Activated CD4-positive, alpha-beta T cell treated with anti-CD3 and anti-CD28 coated beads, Interleukin-10, Interleukin-2, amounts not matched to agents 100 ng/mL and 50 ng/mL, durations not matched to agents 16 hours and 8 hours (primary cell): ENCODE results near the gene TCF12.
"Not testable (repeated sequence)": the region's sequence is repeated elsewhere in the genome, so short reads cannot be mapped to it uniquely, and the experiment has no call there.

Experiments used
- DNase-seq: peaks from one replicate; pipeline ENCODE4 v3.0.0-alpha.2; 2020

TCF12 gene

DNA sequence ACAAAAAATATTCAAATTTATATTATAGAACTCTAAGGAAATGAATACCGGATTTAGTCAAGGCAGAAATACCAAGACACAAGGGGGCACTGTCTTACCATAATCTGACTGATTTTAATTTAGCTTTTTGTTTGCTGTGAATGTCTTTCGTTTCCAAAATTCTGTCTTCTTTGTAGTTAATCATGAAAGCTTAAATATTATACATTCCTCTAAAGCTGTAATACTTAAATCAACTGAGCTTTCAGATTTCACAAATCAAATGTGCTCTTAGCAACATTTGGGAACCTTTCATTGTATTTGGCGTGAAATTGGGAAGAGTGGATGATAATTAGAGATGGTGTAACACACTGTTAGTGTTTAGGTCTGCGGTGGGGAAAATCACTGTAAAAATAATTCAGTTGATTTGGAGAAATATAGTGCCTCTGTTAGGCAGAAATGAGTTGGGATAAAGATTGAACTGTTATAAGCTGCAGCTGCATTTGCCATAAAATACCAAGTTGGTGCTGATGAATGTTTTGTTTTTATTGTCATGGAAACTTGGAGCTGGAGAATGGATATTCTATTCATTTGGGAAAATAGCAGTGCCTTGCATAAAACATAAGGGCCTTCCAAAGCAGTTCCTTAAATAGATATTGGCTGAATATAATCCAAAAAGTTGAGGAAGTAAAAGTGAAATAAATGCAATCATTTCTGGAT lies 228.2 kb downstream of the TCF12 start:
- DNase-seq = peak; percentile 45

DNA sequence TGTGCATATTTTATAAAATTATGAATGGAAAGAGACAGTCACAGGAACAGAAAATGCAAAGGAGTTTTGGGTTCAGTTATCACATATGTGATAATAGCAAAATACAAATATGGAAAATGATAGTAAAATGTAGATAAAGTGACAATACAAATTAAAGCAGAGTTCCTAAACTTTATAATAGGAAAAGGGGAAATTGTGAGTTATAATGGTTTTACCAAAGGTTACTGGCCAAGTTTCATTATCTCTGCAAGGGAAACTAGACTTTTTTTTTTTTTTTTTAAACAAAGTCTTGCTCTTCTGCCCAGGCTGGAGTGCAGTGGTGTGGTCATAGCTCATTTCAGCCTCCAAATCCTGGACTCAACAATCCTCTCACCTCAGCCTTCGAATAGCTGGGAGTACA lies 229.2 kb downstream of the TCF12 start:
- DNase-seq = no peak

DNA sequence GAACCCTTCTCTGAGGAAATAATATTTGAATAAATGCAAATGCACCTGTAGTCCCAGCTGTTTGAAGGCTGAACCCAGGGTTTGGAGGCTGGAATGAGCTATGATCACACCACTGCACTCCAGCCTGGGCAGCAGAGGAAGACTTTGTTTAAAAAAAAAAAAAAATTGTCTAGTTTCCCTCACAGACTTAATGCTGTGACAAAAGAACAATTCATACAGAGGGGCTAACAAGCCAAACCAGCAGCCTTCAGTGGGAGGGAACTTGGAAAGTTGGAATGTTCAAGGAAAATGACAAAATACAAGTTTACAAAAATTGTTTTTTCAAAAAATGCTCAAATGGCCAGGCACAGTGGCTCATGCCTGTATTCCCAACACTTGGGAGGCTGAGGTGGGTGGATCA lies 229.8 kb downstream of the TCF12 start:
- no peak for DNase-seq

DNA sequence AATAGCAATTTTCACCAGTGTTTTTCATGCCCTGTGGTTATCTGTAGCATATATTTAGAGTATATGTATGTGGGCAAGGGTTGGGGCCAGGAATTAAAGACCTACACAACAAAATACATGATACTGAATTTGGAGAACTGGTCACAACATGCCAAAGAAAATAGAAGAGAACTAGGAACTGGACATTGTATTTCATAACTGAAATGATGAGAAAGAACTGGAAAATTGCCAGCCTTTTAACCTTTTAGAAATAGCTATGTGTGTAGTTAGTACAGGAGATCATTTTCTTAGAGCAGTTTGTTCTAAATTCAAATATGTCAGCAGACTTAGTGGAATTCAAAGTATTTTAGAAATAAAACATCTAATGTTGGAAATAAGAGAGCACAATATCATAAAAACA lies 230.8 kb downstream of the TCF12 start:
- no peak for DNase-seq

DNA sequence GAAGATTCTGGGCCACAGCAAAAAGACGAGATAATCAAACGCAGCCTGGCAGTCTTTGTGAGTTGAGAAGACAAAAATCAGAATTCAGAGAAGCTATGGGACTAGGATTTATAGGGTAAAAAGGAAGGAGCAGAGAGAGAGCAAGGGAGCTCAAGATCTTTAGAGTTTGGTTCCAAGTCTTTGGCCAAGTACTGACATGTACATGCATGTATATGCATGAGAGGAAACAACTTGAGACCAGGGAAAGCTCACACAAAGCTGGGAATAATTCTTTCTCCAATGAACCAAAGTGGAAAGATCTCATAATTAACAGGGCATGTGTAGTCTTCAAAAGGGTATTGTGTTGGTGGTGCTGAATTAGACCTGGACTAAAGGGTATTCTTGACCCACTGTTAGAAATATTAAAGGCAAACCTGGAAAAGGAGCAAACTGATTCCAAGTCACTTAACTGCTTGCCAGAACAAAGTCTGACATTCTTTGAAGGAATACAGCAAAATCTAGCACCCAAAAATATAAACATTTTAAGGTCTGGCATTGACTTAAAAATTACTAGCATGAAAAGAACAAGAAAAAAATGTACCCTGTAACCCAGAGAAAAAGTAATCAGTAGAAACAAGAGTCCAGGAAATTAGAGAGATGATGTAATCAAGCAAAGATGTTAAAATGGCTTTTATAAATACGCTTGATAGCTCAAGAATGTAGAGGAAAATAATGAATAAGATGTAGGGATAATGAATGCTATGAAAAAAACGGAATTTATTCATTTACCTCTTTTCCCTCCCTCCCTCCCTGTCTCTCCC lies 231.8 kb downstream of the TCF12 start:
- no peak for DNase-seq

DNA sequence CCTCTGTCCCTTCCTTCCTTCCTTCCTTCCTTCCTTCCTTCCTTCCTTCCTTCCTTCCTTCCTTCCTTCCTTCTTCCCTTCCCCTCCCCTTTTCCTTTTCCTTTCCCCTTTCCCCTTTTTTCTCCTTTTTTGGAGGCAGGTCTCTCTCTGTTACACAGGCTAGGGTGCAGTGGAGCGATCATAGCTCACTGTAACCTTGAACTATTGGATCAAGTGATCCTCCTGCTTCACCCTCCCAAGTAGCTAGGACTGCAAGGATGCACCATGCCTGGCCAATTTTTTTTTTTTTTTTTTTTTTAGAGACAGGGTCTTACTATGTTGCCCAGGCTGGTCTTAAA lies 232.4 kb downstream of the TCF12 start:
- DNase-seq = not testable (repeated sequence)

DNA sequence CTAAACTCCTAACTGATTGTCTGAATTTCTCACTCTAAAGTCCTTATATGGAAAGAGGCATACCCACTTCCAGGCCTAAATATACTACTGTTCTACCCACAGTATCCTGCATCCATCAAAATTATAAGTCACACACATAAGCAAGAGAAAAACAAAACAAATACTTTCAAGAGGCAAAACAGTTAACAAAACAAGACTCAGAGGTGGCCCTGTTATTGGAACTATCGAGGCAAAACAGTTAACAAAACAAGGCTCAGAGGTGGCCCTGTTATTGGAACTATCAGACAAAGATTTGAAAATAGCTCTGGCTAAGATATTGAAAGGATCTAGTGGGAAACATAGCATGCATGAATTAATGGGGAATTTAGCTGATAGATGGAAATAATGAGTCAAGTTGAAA lies 233.7 kb downstream of the TCF12 start:
- DNase-seq = peak; percentile 9

DNA sequence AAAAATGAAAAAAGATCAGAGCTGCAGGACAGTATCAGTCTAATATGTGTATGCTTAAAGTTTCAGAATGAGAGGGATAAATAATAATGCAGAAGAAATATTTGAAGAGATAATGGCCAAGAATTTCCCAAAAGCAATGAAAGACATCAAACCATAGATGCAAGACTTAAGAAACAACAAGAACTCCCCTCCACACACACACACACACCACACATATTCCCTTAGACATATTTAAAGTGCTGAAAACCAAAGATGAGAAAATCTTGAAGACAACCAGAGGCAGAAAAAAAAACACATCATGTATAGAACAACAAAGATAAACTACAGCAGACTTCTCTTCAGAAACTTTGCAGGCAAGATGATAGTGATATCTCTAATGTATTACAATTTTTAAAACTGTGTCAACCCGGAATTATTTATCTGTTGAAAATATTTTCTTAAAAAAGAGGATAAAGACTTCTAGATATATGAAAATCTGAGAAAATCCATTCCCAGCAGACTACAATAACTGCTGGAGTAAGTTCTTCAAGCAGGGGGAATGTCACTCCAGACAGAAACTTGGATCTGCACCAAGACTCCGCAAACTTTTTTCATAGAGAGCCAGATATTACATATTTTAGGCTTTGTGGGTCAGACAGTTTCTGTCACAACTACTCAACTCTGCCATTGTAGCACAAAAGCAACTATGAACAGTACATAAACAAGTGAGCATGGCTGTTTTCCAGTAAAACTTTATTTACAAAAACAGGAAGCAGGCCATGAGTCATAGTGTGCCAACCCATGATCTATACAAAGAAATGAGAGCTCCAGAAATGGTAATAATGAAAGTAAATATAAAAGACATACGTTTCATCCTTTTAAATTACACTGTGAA lies 234.5 kb downstream of the TCF12 start:
- peak; percentile 84 for DNase-seq

DNA sequence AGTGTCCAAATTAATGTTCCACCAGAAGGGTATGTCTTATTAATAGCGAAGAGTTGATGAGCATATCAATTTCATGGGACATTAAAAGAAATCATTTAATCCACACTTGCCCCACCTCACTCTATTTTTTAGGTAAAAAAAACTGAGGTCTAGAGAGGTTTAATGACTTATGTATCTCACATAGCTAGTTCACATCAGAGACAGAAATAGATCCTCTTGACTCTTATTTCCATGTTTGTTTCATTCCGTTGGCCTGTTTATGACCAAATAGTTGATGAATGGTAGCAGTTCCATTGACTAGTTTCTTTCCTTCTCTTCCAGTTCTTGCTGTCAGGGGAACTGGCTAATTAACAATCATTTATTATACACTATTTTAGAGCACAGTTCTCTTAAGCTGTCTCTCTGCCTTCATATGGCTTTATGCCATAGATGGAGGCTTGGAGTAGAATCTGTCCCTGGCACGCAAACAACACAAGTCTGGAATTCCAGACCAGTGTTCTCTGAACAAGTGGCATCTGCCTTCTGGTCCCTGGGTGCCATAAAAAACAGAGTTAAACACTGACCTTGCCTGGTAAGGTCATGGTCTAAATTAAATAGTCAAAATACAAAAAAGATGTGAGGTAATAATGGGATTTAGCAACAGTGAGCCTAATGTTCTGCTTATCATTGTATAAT lies 237.9 kb downstream of the TCF12 start:
- no peak for DNase-seq

DNA sequence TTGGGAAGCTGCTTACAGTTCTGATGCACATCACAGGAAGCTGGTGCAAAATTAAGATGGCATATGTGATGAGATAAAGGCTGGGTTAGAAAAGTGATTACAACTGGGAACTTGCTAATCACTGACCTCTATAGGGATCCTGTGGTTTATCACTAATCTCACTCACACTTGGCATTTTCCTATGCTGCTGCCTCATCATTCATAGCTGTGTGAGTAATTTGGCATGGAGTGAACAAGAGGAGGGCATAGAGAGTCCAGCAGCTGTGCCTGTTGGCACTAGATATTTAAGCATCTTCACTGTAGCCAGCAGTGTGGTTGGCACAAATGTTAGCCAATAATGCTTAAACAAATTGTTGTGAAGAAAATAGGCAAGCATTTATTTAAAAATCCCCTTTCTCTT lies 240.1 kb downstream of the TCF12 start:
- no peak for DNase-seq

DNA sequence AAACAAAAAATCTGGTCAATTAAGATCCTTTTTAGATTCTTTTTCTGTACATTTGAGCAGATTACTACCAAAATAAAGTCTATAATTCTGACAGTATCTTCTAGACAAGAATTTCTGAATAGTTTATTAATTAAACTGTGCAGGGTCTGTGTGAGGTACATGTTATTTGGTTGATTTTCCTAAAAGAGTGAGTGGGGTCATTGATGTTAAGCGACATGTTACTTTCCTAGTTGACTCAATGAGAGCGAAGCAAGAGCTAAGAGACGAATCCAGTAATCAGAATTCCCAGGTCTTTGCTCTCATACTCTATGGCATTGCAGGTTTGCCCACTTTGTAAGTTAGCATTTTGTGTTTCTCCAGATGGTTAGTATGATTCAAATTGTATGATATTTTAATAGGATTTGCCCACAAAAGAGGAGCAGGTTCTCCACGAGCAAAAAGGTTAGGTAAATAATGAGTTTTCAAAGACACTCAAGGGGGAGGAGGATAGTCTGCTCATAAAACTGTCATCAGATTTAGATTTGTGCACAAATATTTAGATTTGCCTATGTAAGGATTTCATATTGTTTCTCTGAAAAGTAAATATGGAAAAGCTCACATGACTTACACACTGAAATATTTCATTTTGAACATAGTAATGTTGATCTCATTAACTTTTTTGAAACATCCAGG lies 240.7 kb downstream of the TCF12 start:
- DNase-seq = no peak

DNA sequence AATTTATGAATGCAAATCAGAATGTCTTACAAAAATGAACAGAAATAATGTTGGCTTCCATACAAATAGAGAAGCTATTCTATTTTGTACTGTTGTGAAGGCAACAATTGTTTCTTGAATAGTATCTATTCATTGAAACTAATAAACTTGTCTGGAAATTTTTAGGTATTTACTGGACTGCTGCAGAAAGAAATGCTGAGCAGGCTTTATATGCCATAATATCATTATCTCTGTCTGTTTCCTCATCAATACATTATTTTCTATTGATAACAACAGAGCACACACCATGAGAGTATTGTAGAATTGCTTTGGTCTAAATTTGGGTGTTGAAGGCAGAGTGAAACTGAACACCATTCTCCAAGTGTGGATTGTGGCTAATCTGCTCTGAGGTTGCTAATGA lies 241.3 kb downstream of the TCF12 start:
- DNase-seq = no peak

DNA sequence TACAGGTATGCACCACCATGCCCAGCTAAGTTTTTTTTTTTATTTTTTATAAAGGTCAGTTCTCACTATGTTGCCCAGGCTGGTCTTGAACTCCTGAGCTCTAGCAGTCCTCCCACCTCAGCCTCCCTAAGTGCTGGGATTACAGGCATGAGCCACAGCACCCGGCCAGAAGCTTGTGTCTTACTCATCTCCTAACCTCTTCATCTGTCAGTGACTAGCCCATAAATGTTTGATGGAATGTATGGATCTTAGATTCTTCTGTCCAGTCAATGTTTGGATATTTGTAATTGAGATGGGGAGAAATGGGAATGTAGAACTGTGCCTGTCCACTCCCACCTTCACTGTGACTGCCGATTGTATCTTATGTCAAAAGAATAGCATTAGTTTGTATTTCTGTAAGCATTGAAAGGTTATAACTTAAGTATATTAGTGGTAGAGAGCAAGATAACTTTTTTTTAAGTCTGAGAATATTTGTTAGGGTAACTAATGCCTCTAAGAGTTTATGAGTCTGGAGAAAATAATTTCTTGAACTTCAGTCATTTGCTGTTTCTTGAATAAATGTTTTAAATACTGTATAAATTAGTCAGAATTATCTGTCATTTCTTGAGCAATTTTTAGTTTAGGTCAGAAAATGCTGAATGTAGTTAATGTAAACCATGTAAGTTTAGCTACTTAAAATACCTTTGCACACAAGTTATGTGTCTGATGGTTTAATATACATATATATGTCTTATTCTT lies 242.5 kb downstream of the TCF12 start:
- DNase-seq = no peak

DNA sequence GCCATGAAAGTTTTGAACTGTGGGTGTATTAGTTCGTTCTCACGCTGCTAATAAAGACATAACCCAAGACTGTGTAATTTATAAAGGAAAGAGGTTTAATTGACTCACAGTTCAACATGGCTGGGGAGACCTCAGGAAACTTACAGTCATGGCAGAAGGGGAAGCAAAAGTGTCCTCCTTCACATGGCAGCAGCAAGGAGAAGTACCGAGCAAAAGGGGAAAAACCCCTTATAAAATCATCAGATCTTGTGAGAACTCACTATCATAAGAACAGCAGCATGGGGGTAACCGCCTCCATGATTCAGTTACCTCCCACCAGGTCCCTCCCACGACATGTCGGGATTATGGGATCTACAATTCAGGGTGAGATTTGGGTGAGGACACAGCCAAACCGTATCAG lies 245.8 kb downstream of the TCF12 start:
- DNase-seq = not testable (repeated sequence)

DNA sequence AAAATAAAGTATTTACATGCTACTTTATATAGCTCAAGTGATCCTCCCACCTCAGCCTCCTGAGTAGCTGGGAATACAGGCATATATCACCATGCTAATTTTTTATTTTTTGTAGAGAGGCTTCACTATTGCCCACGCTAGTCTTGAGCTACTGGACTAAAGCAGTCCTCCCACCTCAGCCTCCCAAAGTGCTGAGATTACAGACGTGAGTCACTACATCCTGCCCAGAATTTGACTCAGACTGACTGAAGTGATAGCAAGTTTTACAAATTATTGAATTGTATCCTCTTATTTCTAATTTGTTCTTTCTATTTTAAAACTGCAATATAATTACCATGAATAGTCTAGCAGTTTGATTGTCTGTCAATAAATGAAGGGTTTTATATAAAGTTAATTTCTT lies 247.5 kb downstream of the TCF12 start:
- peak; percentile 47 for DNase-seq

DNA sequence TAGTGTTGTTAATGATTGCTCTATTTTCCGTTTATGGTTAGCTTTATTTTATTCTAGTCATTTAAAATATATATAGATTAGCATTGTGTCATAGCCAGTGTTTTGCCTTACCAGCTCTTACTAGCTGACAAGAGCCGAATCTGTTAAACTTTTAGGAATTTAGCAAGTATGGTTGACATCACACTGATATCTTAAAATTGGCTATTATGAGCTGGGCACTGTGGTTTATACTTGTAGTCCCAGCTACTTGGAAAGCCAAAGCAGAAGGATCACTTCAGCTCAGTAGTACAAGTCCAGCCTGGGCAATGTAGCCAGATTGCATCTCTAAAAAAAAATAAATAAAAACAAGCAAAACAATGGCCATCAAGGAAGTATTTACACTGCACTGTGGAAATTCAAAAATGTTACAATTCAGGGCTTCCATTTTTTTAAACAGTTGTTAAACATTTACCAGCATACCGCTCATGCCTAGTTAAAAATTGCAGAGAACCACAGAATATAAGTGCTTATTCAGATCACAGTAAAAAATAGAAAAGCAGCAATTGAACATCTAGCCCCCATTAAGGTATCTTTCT lies 249.5 kb downstream of the TCF12 start:
- no peak for DNase-seq

DNA sequence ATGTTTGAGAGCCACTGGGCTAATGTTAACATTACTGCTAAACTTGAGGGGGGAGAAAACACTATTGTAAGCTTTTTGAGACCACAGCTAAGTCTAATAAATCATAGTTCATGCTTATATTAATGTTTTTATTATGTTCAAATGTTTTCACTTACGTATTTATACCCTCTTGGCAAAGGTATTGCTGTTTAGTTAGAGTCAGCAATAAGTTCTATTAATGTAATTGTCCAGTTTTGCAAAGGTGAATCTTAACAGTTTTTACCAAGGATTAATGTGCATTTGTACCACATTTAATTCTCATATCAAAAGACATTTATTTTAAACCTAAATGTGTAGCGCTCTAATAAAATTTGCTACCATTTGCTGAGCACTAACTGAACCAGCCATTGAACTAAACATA lies 251.2 kb downstream of the TCF12 start:
- no peak for DNase-seq

DNA sequence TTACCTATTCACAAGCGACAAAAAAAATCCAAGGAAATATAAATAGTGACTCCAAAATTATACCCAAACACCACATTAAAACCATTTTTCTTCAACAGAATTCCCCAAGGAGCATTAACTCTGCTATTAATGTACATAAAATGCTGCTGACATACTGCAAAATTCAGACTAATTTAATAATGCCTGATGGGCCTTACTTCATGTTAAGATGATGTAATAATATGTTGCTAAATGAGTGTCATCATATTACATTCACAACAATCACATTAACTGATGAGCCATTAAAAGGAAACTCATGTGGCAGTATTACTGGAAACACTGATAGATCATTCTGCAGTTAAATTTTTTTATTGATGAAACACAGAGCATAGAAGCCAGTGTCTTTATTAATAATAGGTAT lies 253.0 kb downstream of the TCF12 start:
- no peak for DNase-seq

DNA sequence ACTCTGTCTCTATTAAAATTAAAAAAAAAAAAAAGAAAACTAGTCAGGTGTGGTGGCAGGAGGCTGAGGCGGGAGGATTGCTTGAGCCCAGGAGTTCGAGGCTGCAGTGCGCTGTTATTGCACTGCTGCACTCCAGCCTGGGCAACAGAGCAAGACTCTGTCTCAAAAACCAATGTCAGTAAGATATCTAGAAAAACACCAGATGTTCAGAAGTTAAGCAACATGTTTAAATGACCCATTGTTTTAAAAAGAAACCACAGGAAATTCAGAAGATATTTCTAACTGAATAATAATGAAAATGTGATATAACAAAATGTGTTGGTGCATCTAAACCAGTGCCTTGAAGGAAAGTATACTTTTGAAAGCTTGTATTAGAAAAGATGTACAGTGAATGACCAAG lies 254.5 kb downstream of the TCF12 start:
- no peak for DNase-seq

DNA sequence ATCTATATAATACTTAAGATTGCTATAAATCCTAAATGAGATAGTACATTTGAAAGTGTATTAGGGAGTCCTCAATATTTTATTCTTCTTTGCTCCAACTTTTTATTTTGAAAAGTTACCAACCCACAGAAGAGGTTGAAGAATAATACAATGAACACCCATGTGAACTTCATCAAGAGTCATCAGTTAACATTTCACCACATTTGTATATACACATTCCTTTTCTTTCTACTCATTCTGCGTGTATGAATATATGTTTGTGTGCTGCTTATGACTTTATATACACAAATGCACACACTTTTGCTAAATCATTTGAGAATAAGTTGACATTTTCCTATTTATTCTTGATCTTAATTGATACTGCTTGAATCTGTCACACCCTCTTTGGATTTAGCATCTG lies 264.6 kb downstream of the TCF12 start:
- DNase-seq = no peak

DNA sequence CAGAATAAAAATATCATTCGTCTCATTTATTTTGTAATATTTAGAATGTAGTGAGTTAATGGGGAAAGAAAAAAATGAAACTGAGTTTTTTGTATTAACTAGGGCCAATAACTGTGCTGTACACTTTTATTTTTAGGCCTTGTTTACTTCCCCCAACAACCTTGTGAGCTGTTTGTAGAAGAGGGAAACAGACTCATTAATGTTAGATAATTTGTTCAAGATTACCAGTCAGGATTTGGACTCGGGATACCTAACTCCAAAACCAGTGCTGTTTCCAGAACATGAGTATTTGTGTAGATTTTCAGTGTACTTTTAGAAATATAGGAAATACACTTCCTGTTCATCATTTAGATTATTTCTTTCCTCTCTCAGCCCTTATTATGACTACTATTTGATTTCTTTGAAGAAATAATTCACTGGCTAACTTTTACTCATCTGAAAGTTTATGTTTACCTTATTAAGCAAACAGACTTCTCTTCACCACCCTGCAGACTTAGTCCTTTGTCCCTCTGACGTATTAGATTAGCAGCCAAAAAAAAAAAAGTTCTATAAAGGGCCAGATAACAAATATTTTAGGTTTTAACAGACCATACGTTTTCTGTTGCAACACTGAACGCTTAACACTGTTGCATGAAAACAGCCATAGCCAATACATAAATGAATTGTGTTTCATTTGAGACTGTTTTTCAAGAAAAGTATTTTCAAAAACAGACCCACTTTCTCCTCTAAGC lies 265.3 kb downstream of the TCF12 start:
- no peak for DNase-seq
